K562 (cell line): ENCODE measurements around the gene CDKN1C. TPM values are rescaled to one million over a fixed set of nuclear protein-coding genes. Genes with fewer than 3 reads are reported as not detected.
A peak's percentile ranks its signal among the peaks of the same experiment; 100 is the strongest.

Source experiments
- ATAC-seq: fragments of 200-7000 bp; cut with Tn5 transposase; 3 replicates; pipeline ENCODE4 v1.9.1; 2020; ENCODE audit warnings: moderate library complexity
- BruUV-seq: library from RNA; stranded (reverse); fragments of 400-500 nt; replicated peaks from 2 replicates; lab custom pipeline; 2021; lab: Mats Ljungman, UMichigan
- CTCF ChIA-PET: fragments of 300-600 bp; formaldehyde crosslinking; extraction: SDS; loops from one replicate; lab custom pipeline; 2021; ENCODE audit warnings: low intra/inter-chr PET ratio; lab: Yijun Ruan, JAX
- POLR2A ChIA-PET: fragments of 300-600, 350-650 bp; sonication (Branson Sonifier 250); formaldehyde crosslinking; extraction: SDS; loops from one replicate; lab custom pipeline; 2021; ENCODE audit warnings: antibody characterized with exemption, inconsistent platforms; lab: Yijun Ruan, JAX
- DNase-seq, 4 experiments: peaks; one replicate each; pipeline versions ENCODE4 v3.0.0 to v3.0.0-alpha.2; 2011 to 2018; ENCODE audit warnings: low spot score in 3 of 4, mixed read lengths in 3 of 4; ENCODE audit errors: extremely low read depth in 1 of 4
- FAIRE-seq: peaks from 2 replicates; lab custom pipeline; 2011; peaks lifted over from hg19 to GRCh38; lab: Jason Lieb, UNC
- H2AFZ ChIP-seq: 2 replicates; pipeline ENCODE4 v1.6.0; 2011; ENCODE audit warnings: low read depth, low read length, control low read depth, inconsistent platforms
- H3K27ac ChIP-seq: fragments of 200-600 bp; 3 replicates; pipeline ENCODE4 v1.8.0; 2011; ENCODE audit warnings: low read depth, mild to moderate bottlenecking, control low read depth, inconsistent platforms, low read length, moderate library complexity, mixed read lengths; ENCODE audit errors: extremely low read depth
- H3K27me3 ChIP-seq, 2 experiments: fragments of 300-600 bp in 1 of 2; 2 replicates in 1 of 2; 3 replicates in 1 of 2; pipeline versions ENCODE4 v1.6.0 to v1.8.0; 2011; ENCODE audit warnings: inconsistent platforms in 2 of 2, low read length in 2 of 2, mild to moderate bottlenecking in 1 of 2, mixed read lengths in 1 of 2, moderate library complexity in 1 of 2; ENCODE audit not compliant: control insufficient read depth in 2 of 2, insufficient read depth in 2 of 2
- H3K36me3 ChIP-seq: fragments of 300-600 bp; 3 replicates; pipeline ENCODE4 v1.8.0; 2011; ENCODE audit warnings: mild to moderate bottlenecking, low read length, inconsistent platforms; ENCODE audit not compliant: control insufficient read depth, insufficient read depth
- H3K4me1 ChIP-seq, 2 experiments: fragments of 200-600 bp in 1 of 2; replicated peaks in 1 of 2; 2 replicates in 1 of 2; 3 replicates in 1 of 2; pipeline versions ENCODE4 v1.5.1 to v1.8.0; 2011; ENCODE audit warnings: inconsistent platforms in 2 of 2, low read length in 2 of 2, mild to moderate bottlenecking in 1 of 2, mixed read lengths in 1 of 2, moderate library complexity in 1 of 2; ENCODE audit not compliant: control insufficient read depth in 2 of 2, insufficient read depth in 2 of 2
- H3K4me2 ChIP-seq: 2 replicates; pipeline ENCODE4 v1.6.1; 2011; ENCODE audit warnings: low read length, control low read depth, inconsistent platforms, mixed read lengths; ENCODE audit not compliant: insufficient read depth
- H3K4me3 ChIP-seq: fragments of 200-600 bp; sonication (generic), shearing (Covaris generic); 2 replicates; pipeline ENCODE4 v1.5.1; 2016; ENCODE audit warnings: control low read depth, inconsistent platforms
- H3K79me2 ChIP-seq: fragments of 200-600 bp; 3 replicates; pipeline ENCODE4 v1.8.0; 2011; ENCODE audit warnings: low read length, inconsistent platforms; ENCODE audit not compliant: control insufficient read depth, insufficient read depth
- H3K9ac ChIP-seq, 2 experiments: 2 replicates each; pipeline versions ENCODE4 v1.6.0 to v1.6.1; 2011; ENCODE audit warnings: low read depth in 2 of 2, low read length in 2 of 2, control low read depth in 1 of 2, inconsistent platforms in 1 of 2, mild to moderate bottlenecking in 1 of 2, mixed read lengths in 1 of 2; ENCODE audit not compliant: insufficient read depth in 1 of 2
- H3K9me1 ChIP-seq: one replicate; pipeline ENCODE4 v1.6.0; 2011; ENCODE audit warnings: inconsistent platforms, mild to moderate bottlenecking, low read length, moderate library complexity; ENCODE audit not compliant: control insufficient read depth, insufficient read depth
- H3K9me3 ChIP-seq: replicated peaks from 2 replicates; pipeline ENCODE4 v1.5.1; 2011; ENCODE audit warnings: low read depth, low read length, inconsistent platforms; ENCODE audit not compliant: control insufficient read depth, insufficient read depth
- H4K20me1 ChIP-seq: replicated peaks from 2 replicates; pipeline ENCODE4 v1.6.1; 2011; ENCODE audit warnings: low read length, inconsistent platforms, mixed read lengths; ENCODE audit not compliant: control insufficient read depth, insufficient read depth
- KLF13 ChIP-seq: fragments of 450-650 bp; IDR thresholded peaks from 2 replicates; pipeline ENCODE4 v1.6.1; 2016; ENCODE audit warnings: missing genetic modification characterization, low read depth, mild to moderate bottlenecking, missing compliant biosample characterization, moderate library complexity, borderline replicate concordance
- WGBS: fragments of 100-300 bp; shearing (Covaris generic); methylation state at CpG from one replicate; pipeline ENCODE4 v1.1.6; 2016; ENCODE audit warnings: low coverage, mixed read lengths; ENCODE audit not compliant: insufficient coverage; ENCODE audit errors: missing lambda C conversion rate; 5-methylcytosine and 5-hydroxymethylcytosine counted together
- in situ Hi-C: fragments of 300-500 bp; cut with MboI; formaldehyde crosslinking; loops from 4 replicates; pipeline ENCODE4 v1.15.0; 2018; ENCODE audit warnings: inconsistent platforms, mixed read lengths
- intact Hi-C: fragments of 100-400 bp; cut with micrococcal nuclease; formaldehyde crosslinking; loops from 2 replicates; pipeline ENCODE4 v1.14.2; 2022
- polyA plus RNA-seq, 8 experiments: library from polyadenylated mRNA; depleted of rRNA in 4 of 8; stranded (reverse) in 5 of 8; unstranded in 3 of 8; fragments of >200 nt; fragmentation: Nextera tagmentation in 2 of 8; fragmentation: Illumina TruSeq in 1 of 8; extraction: Ambion mirVana in 2 of 8; extraction: Trizol in 1 of 8; gene quantifications; 2 replicates each; pipeline versions ENCODE4 v1.2.1 to v1.2.3, GENCODE V29; 2011 to 2014; ENCODE audit warnings: inconsistent platforms in 1 of 8, missing spikeins in 1 of 8
- total RNA-seq, 7 experiments: library from RNA; depleted of rRNA in 6 of 7; stranded (reverse); fragments of >200 nt in 6 of 7; fragmentation: Illumina TruSeq in 2 of 7; extraction: Trizol in 2 of 7; gene quantifications; 2 replicates each; pipeline versions ENCODE4 v1.2.1 to v1.2.3, GENCODE V29; 2011 to 2021; ENCODE audit warnings: low replicate concordance in 1 of 7
- TF ChIP-seq, protein P1 (sequence below): fragments of 250-450 bp; sonication (Bioruptor Pico); IDR thresholded peaks from 2 replicates; pipeline ENCODE4 v1.4.0; 2020; ENCODE audit warnings: mild to moderate bottlenecking
- TF ChIP-seq, protein P2 (sequence below): fragments of 250-450 bp; sonication (Bioruptor Pico); IDR thresholded peaks from 2 replicates; pipeline ENCODE4 v1.4.0; 2020

CDKN1C gene
- total and polyA plus RNA-seq, 9 of the 15 experiments (the other 6 are each of a cell fraction or from before 2014, with no cell fraction given): 2.8 to 21.1 (median 9.3) TPM

GRCh38 chr11:2848497-2848896, 37.1 kb downstream of the CDKN1C start:
- H3K4me3 ChIP-seq: no peak overlapping the region
- DNase-seq: no peak
- BruUV-seq: no TSS peak

More at GRCh38 chr11:2848497-2848896, 37.1 kb downstream of the CDKN1C start:
- CTCF ChIA-PET: no interaction called here
- no peaks in the 10 kb centered on the region for H3K36me3 ChIP-seq
- no peak overlapping the region for H2AFZ ChIP-seq
- 45% methylated on average over 7 of the region's 9 CpGs for WGBS
- ATAC-seq: no peak
- H3K4me2 ChIP-seq: no peak overlapping the region
- intact Hi-C loops: no loop called here
- no peaks in the 10 kb centered on the region for H3K9me3 ChIP-seq
- TF ChIP-seq, protein P1, sequence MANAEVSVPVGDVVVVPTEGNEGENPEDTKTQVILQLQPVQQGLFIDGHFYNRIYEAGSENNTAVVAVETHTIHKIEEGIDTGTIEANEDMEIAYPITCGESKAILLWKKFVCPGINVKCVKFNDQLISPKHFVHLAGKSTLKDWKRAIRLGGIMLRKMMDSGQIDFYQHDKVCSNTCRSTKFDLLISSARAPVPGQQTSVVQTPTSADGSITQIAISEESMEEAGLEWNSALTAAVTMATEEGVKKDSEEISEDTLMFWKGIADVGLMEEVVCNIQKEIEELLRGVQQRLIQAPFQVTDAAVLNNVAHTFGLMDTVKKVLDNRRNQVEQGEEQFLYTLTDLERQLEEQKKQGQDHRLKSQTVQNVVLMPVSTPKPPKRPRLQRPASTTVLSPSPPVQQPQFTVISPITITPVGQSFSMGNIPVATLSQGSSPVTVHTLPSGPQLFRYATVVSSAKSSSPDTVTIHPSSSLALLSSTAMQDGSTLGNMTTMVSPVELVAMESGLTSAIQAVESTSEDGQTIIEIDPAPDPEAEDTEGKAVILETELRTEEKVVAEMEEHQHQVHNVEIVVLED: no peak
- TF ChIP-seq KLF13 (tag): peak; percentile 44; the same call in 1 of the 2 replicates
- TF ChIP-seq, protein P2, sequence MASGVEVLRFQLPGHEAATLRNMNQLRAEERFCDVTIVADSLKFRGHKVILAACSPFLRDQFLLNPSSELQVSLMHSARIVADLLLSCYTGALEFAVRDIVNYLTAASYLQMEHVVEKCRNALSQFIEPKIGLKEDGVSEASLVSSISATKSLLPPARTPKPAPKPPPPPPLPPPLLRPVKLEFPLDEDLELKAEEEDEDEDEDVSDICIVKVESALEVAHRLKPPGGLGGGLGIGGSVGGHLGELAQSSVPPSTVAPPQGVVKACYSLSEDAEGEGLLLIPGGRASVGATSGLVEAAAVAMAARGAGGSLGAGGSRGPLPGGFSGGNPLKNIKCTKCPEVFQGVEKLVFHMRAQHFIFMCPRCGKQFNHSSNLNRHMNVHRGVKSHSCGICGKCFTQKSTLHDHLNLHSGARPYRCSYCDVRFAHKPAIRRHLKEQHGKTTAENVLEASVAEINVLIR: no peak
- TF ChIP-seq, all 486 proteins: peak for 1
- H3K27ac ChIP-seq: no peak overlapping the region
- POLR2A ChIA-PET: interaction anchor here (0.6 kb wide), 1 partner anchor 33 kb away, joined by 3 read pairs; no protein-coding TSS in a partner anchor
- H3K4me1 ChIP-seq: peaks cover 17 to 78% of the 10 kb centered on the region in 2 experiments
- H3K9ac ChIP-seq: peak overlapping the region in 1 of 2 experiments; percentile 52; a peak in 1 of 4 replicates
- in situ Hi-C loops: no loop called here
- H3K9me1 ChIP-seq: peaks cover 5% of the 10 kb centered on the region
- no peak for FAIRE-seq
- no peaks in the 10 kb centered on the region for H4K20me1 ChIP-seq
- no peaks in the 10 kb centered on the region; a peak in 1 of 5 replicates for H3K27me3 ChIP-seq
- no peaks in the 10 kb centered on the region for H3K79me2 ChIP-seq
